ENCODE data around the gene TLE1.

DNA sequence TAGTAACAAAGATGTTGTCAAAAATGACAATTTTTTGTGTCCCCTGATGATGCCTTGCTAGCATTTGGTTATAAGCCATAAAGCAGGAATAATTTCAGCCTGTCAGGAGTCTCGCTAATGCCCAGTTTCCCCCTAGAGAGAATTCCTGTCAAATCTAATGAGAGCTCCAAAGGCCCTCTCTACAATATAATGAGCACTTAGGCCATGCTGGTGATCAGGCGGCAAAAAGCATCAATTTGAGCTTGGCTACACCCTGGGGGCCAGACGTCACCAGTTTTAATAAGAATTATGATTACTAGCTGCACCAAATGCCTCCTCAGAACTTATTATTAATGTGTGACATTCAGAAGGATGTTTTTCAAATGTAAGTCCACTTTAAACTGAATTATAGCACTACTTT is 6.1 kb downstream of the TLE1 start:
- TF ChIP-seq POLR2AphosphoS5 (IDR thresholded peaks at IDR 0.05; ENCODE audit: low read depth, low read length): no peak
- TF ChIP-seq, protein P1, sequence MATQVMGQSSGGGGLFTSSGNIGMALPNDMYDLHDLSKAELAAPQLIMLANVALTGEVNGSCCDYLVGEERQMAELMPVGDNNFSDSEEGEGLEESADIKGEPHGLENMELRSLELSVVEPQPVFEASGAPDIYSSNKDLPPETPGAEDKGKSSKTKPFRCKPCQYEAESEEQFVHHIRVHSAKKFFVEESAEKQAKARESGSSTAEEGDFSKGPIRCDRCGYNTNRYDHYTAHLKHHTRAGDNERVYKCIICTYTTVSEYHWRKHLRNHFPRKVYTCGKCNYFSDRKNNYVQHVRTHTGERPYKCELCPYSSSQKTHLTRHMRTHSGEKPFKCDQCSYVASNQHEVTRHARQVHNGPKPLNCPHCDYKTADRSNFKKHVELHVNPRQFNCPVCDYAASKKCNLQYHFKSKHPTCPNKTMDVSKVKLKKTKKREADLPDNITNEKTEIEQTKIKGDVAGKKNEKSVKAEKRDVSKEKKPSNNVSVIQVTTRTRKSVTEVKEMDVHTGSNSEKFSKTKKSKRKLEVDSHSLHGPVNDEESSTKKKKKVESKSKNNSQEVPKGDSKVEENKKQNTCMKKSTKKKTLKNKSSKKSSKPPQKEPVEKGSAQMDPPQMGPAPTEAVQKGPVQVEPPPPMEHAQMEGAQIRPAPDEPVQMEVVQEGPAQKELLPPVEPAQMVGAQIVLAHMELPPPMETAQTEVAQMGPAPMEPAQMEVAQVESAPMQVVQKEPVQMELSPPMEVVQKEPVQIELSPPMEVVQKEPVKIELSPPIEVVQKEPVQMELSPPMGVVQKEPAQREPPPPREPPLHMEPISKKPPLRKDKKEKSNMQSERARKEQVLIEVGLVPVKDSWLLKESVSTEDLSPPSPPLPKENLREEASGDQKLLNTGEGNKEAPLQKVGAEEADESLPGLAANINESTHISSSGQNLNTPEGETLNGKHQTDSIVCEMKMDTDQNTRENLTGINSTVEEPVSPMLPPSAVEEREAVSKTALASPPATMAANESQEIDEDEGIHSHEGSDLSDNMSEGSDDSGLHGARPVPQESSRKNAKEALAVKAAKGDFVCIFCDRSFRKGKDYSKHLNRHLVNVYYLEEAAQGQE (IDR thresholded peaks at IDR 0.05; ENCODE audit: insufficient read depth in 1 of 2, low read depth in 2 of 2, low read length in 2 of 2): no peak

Measured in PFSK-1 (cell line).